Measurements from ENCODE around the gene CACNA2D1.

DNA sequence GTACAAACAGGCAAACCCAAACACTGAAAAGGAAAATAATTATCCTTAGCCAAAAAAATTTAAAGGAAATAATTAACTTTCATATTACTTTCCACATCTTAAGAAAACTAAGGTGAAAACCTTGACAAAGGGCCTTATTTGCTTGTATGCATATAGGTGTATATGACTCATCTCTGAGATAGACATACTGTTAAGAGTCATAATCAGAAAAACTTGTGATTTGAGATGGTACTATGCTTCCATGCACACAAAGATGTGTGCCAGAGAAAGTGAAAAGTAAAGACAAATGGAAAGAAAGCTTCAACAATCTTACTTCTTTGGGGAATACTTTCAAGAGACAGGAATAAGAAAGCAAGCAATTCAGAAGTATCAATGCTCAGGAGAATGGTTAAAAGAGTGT, 3.3 kb upstream of the CACNA2D1 start:
- no peak for TF ChIP-seq POLR2AphosphoS5 (IDR thresholded peaks at IDR 0.05)
- TF ChIP-seq, protein P1, sequence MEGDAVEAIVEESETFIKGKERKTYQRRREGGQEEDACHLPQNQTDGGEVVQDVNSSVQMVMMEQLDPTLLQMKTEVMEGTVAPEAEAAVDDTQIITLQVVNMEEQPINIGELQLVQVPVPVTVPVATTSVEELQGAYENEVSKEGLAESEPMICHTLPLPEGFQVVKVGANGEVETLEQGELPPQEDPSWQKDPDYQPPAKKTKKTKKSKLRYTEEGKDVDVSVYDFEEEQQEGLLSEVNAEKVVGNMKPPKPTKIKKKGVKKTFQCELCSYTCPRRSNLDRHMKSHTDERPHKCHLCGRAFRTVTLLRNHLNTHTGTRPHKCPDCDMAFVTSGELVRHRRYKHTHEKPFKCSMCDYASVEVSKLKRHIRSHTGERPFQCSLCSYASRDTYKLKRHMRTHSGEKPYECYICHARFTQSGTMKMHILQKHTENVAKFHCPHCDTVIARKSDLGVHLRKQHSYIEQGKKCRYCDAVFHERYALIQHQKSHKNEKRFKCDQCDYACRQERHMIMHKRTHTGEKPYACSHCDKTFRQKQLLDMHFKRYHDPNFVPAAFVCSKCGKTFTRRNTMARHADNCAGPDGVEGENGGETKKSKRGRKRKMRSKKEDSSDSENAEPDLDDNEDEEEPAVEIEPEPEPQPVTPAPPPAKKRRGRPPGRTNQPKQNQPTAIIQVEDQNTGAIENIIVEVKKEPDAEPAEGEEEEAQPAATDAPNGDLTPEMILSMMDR (IDR thresholded peaks at IDR 0.05): no peak
